Endothelial cell of umbilical vein (primary cell): Measurements from ENCODE around the gene ANKRD44. TPM values are rescaled to one million over a fixed set of nuclear protein-coding genes. Genes with fewer than 3 reads are reported as not detected.

Source experiments
- BruUV-seq: library from RNA; stranded (reverse); fragments of 400-500 nt; replicated peaks from 2 replicates; lab custom pipeline; 2021; lab: Mats Ljungman, UMichigan
- CTCF ChIA-PET: fragments of 300-600, 350-600 bp; sonication (Branson Sonifier 250); formaldehyde crosslinking; loops from one replicate; lab custom pipeline; 2021; ENCODE audit warnings: antibody characterized with exemption, inconsistent platforms; lab: Charles Lee
- POLR2A ChIA-PET: fragments of 300-600, 350-600 bp; sonication (Branson Sonifier 250); formaldehyde crosslinking; loops from one replicate; lab custom pipeline; 2021; ENCODE audit warnings: antibody characterized with exemption, inconsistent platforms; lab: Charles Lee
- DNase-seq: peaks from one replicate; pipeline ENCODE4 v3.0.0-alpha.2; 2011; ENCODE audit warnings: low read depth, low spot score
- FAIRE-seq: peaks from 2 replicates; lab custom pipeline; 2011; peaks lifted over from hg19 to GRCh38; lab: Jason Lieb, UNC
- H2AFZ ChIP-seq: 2 replicates; pipeline ENCODE4 v1.6.0; 2012; ENCODE audit warnings: low read depth, low read length, control low read depth, inconsistent platforms
- H3K27ac ChIP-seq: 2 replicates; pipeline ENCODE4 v1.5.1; 2011; ENCODE audit warnings: low read depth, mild to moderate bottlenecking, control low read depth, low read length, moderate library complexity; ENCODE audit not compliant: insufficient read depth
- H3K27me3 ChIP-seq, 2 experiments: 2 replicates each; pipeline versions ENCODE4 v1.6.0 to v1.6.1; 2011; ENCODE audit warnings: low read length in 2 of 2, mixed read lengths in 1 of 2; ENCODE audit not compliant: control insufficient read depth in 2 of 2, insufficient read depth in 2 of 2
- H3K36me3 ChIP-seq, 2 experiments: 2 replicates in 1 of 2; 3 replicates in 1 of 2; pipeline ENCODE4 v1.5.1; 2011; ENCODE audit warnings: low read length in 2 of 2, mild to moderate bottlenecking in 1 of 2, moderate library complexity in 1 of 2; ENCODE audit not compliant: control insufficient read depth in 2 of 2, insufficient read depth in 2 of 2; ENCODE audit errors: extremely low read depth in 1 of 2
- H3K4me1 ChIP-seq: 3 replicates; pipeline ENCODE4 v1.5.1; 2011; ENCODE audit warnings: mild to moderate bottlenecking, low read length; ENCODE audit not compliant: control insufficient read depth, insufficient read depth; ENCODE audit errors: extremely low read depth
- H3K4me2 ChIP-seq: 2 replicates; pipeline ENCODE4 v1.6.1; 2011; ENCODE audit warnings: low read length, control low read depth, mixed read lengths; ENCODE audit not compliant: insufficient read depth
- H3K4me3 ChIP-seq, 3 experiments: fragments of 200-600 bp in 1 of 3; sonication (generic), shearing (Covaris generic) in 1 of 3; replicated peaks in 1 of 3; 2 replicates each; pipeline ENCODE4 v1.5.1; 2011 to 2016; ENCODE audit warnings: control low read depth in 3 of 3, low read length in 3 of 3, mild to moderate bottlenecking in 2 of 3, inconsistent platforms in 1 of 3, low read depth in 1 of 3, moderate library complexity in 1 of 3; ENCODE audit not compliant: insufficient read depth in 1 of 3
- H3K79me2 ChIP-seq: 2 replicates; pipeline ENCODE4 v1.6.0; 2012; ENCODE audit warnings: low read length, inconsistent platforms; ENCODE audit not compliant: control insufficient read depth, insufficient read depth
- H3K9ac ChIP-seq: replicated peaks from 2 replicates; pipeline ENCODE3; 2011; ENCODE audit warnings: low read length, control low read depth; ENCODE audit not compliant: insufficient read depth; ENCODE audit errors: extremely low read depth
- H3K9me1 ChIP-seq: replicated peaks from 3 replicates; pipeline ENCODE4 v1.6.0; 2011; ENCODE audit warnings: mild to moderate bottlenecking, low read length; ENCODE audit not compliant: control insufficient read depth, insufficient read depth; ENCODE audit errors: extremely low read depth
- H3K9me3 ChIP-seq: replicated peaks from 2 replicates; pipeline ENCODE4 v1.5.1; 2012; ENCODE audit warnings: low read length, inconsistent platforms; ENCODE audit not compliant: control insufficient read depth, insufficient read depth
- H4K20me1 ChIP-seq: replicated peaks from 2 replicates; pipeline ENCODE3; 2011; ENCODE audit warnings: mild to moderate bottlenecking, low read length; ENCODE audit not compliant: control insufficient read depth, insufficient read depth; ENCODE audit errors: extremely low read depth
- EZH2 ChIP-seq: IDR thresholded peaks from 2 replicates; pipeline ENCODE4 v1.6.1; 2012; ENCODE audit warnings: borderline replicate concordance, low read depth, mild to moderate bottlenecking, moderate library complexity, low read length, inconsistent platforms; ENCODE audit not compliant: severe bottlenecking
- FOS ChIP-seq: IDR thresholded peaks from 2 replicates; pipeline ENCODE4 v1.6.1; 2011; ENCODE audit warnings: mild to moderate bottlenecking, low read length, moderate library complexity, borderline replicate concordance; ENCODE audit not compliant: insufficient read depth
- GATA2 ChIP-seq: IDR thresholded peaks from 2 replicates; pipeline ENCODE4 v1.7.0; 2011; ENCODE audit warnings: low read depth, mild to moderate bottlenecking, moderate library complexity, mixed read lengths, low read length; ENCODE audit not compliant: insufficient read length, insufficient read depth
- JUN ChIP-seq: IDR thresholded peaks from 2 replicates; pipeline ENCODE4 v1.6.1; 2011; ENCODE audit warnings: borderline replicate concordance, low read depth; ENCODE audit not compliant: insufficient read length, insufficient read depth
- MYC ChIP-seq: IDR thresholded peaks from one replicate; pipeline ENCODE4 v1.6.1; 2011; ENCODE audit warnings: mild to moderate bottlenecking, low read depth, low read length
- POLR2A ChIP-seq: IDR thresholded peaks from 2 replicates; pipeline ENCODE4 v1.6.1; 2012; ENCODE audit warnings: low read depth, mild to moderate bottlenecking, control low read depth, low read length
- POLR2AphosphoS5 ChIP-seq: IDR thresholded peaks from 2 replicates; pipeline ENCODE4 v1.6.1; 2012; ENCODE audit warnings: low read depth, mild to moderate bottlenecking, control low read depth, low read length, moderate library complexity; ENCODE audit not compliant: insufficient read depth
- dilution Hi-C: fragments of 300-500 bp; cut with MboI; formaldehyde crosslinking; loops from one replicate; pipeline ENCODE4 v1.15.0; 2019; ENCODE audit warnings: low sequenced_read_pairs; ENCODE audit not compliant: extremely low pct_ligation_motif_present
- intact Hi-C: fragments of 100-400 bp; cut with micrococcal nuclease; formaldehyde crosslinking; loops from one replicate; pipeline ENCODE4 v1.10.0; 2022
- polyA plus RNA-seq, 4 experiments: library from polyadenylated mRNA; depleted of rRNA in 3 of 4; stranded (reverse) in 3 of 4; unstranded in 1 of 4; fragments of >200 nt; gene quantifications; 2 replicates each; pipeline versions ENCODE4 v1.2.1 to v1.2.3, GENCODE V29; 2011 to 2012; ENCODE audit warnings: missing spikeins in 1 of 4
- total RNA-seq: library from RNA; stranded (reverse); gene quantifications from 2 replicates; pipeline ENCODE4 v1.2.3, GENCODE V29; 2021
- TF ChIP-seq, protein P1 (sequence below): IDR thresholded peaks from 2 replicates; pipeline ENCODE4 v1.6.1; 2011; ENCODE audit not compliant: insufficient read depth, insufficient read length
- TF ChIP-seq, protein P2 (sequence below), 2 donors: IDR thresholded peaks; 1 replicate in 1 of 2; 2 replicates in 1 of 2; pipeline ENCODE4 v1.5.1; 2011; ENCODE audit warnings: low read length in 2 of 2, mild to moderate bottlenecking in 2 of 2, moderate library complexity in 2 of 2, control low read depth in 1 of 2, inconsistent platforms in 1 of 2, low read depth in 1 of 2; ENCODE audit not compliant: insufficient read depth in 1 of 2; ENCODE audit errors: extremely low read depth in 1 of 2

Gene ANKRD44
- total and polyA plus RNA-seq, 2 donors (not counting 3 experiments of a cell fraction or from before 2014, with no cell fraction given) = 3.4 to 6.1 TPM

DNA sequence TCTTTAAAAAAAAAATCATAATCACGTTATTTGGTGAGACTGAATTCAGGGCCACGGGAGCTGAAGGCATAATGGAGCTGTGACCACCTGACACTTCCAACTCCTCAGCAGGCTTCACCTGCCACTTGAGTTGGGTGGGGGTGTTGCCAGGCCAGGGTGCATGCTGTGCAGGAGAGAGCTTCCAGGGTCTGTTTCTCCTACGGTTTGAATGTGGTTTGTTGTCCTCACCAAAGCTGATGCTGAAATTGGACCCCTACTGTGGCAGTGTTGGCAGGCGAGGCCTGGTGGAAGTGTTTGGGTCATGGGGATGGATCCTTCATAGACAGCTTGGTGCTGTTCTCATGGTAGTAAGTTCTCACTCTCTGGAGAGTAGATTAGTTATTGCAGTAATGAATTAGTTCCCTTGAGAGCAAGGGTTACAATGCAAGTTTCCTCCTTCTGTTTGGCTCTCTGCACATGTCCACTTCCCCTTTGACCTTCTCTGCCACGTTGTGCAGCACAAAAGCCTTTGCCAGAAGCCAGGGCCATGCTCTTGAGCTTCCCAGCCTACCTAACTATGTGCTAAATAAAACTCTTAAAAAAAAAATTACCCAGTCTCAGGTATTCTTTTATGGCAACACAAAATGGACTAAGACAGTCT, 38.3 kb upstream of the ANKRD44 start:
- FAIRE-seq = no peak
- CTCF ChIA-PET = no interaction called here
- POLR2A ChIA-PET = no interaction called here

More for the DNA sequence above, 38.3 kb upstream of the ANKRD44 start:
- DNase-seq = no peak
- H2AFZ ChIP-seq = no peak overlapping the region
- H3K79me2 ChIP-seq = no peaks in the 10 kb centered on the region
- no peaks in the 10 kb centered on the region for H3K9me1 ChIP-seq
- H3K9ac ChIP-seq = no peak overlapping the region
- dilution Hi-C loops (no loop called here), intact Hi-C loops (no loop called here)
- no peak overlapping the region for H3K4me2 ChIP-seq
- no peaks in the 10 kb centered on the region for H4K20me1 ChIP-seq
- H3K27ac ChIP-seq = no peak overlapping the region
- no peaks in the 10 kb centered on the region for H3K27me3 ChIP-seq
- H3K9me3 ChIP-seq = no peaks in the 10 kb centered on the region
- no TSS peak for BruUV-seq
- TF ChIP-seq JUN (no peak), MYC (no peak), EZH2 (no peak), POLR2A (no peak), POLR2AphosphoS5 (no peak), FOS (no peak), GATA2 (no peak)
- TF ChIP-seq, protein P1, sequence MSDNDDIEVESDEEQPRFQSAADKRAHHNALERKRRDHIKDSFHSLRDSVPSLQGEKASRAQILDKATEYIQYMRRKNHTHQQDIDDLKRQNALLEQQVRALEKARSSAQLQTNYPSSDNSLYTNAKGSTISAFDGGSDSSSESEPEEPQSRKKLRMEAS = no peak
- TF ChIP-seq, protein P2, sequence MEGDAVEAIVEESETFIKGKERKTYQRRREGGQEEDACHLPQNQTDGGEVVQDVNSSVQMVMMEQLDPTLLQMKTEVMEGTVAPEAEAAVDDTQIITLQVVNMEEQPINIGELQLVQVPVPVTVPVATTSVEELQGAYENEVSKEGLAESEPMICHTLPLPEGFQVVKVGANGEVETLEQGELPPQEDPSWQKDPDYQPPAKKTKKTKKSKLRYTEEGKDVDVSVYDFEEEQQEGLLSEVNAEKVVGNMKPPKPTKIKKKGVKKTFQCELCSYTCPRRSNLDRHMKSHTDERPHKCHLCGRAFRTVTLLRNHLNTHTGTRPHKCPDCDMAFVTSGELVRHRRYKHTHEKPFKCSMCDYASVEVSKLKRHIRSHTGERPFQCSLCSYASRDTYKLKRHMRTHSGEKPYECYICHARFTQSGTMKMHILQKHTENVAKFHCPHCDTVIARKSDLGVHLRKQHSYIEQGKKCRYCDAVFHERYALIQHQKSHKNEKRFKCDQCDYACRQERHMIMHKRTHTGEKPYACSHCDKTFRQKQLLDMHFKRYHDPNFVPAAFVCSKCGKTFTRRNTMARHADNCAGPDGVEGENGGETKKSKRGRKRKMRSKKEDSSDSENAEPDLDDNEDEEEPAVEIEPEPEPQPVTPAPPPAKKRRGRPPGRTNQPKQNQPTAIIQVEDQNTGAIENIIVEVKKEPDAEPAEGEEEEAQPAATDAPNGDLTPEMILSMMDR (IDR thresholded peaks at IDR 0.05; ENCODE audit: extremely low read depth in 1 of 2, insufficient read depth in 1 of 2, low read depth in 1 of 2, low read length in 2 of 2) = no peak
- no peaks in the 10 kb centered on the region for H3K4me1 ChIP-seq
- H3K4me3 ChIP-seq = no peak overlapping the region
- no peaks in the 10 kb centered on the region for H3K36me3 ChIP-seq
